GM12865 (cell line): ENCODE results near the gene TMEM164.
A peak's percentile ranks its signal among the peaks of the same experiment; 100 is the strongest.

Experiments used
- DNase-seq: peaks from one replicate; pipeline ENCODE4 v3.0.0; 2010; ENCODE audit warnings: low read depth
- H3K4me3 ChIP-seq: 2 replicates; pipeline ENCODE4 v1.5.1; 2011; ENCODE audit warnings: mild to moderate bottlenecking, low read depth, low read length, control low read depth
- CTCF ChIP-seq: IDR thresholded peaks from 2 replicates; pipeline ENCODE4 v1.5.1; 2011; ENCODE audit warnings: low read length, control low read depth, low read depth, inconsistent platforms; ENCODE audit not compliant: insufficient read depth; ENCODE audit errors: missing control alignments

TMEM164 gene

GRCh38 chrX:110210417-110211139, 207.7 kb downstream of the TMEM164 start:
- no peak overlapping the region for H3K4me3 ChIP-seq
- no peak for DNase-seq
- no peak for TF ChIP-seq CTCF

- DNase-seq = no peak
- TF ChIP-seq CTCF = no peak
Observed at GRCh38 chrX:110211340-110211739, 208.4 kb downstream of the TMEM164 start.

GRCh38 chrX:110212299-110212698, 209.4 kb downstream of the TMEM164 start:
- H3K4me3 ChIP-seq = no peak overlapping the region
- peak; percentile 6 for TF ChIP-seq CTCF
- no peak for DNase-seq

More at GRCh38 chrX:110211340-110211739, 208.4 kb downstream of the TMEM164 start:
- H3K4me3 ChIP-seq = no peak overlapping the region

DNA sequence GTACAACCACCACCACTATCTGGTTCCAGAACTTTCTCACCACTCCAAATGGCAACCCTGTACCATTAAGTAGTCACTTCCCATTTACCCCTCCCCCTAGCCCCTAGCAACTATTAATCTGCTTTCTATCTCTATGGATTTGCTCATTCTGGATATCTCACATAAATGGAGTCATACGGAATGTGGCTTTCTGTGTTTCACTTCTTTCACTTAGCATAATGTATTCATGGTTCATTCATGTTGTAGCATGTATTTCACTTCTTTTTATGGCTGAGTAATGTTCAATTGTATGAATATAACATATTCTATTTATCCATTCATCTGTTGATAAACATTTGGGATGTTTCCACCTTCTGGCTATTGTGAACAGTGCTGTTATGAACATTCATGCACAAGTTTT, 210.3 kb downstream of the TMEM164 start:
- no peak for TF ChIP-seq CTCF
- DNase-seq = no peak
- H3K4me3 ChIP-seq = no peak overlapping the region

DNA sequence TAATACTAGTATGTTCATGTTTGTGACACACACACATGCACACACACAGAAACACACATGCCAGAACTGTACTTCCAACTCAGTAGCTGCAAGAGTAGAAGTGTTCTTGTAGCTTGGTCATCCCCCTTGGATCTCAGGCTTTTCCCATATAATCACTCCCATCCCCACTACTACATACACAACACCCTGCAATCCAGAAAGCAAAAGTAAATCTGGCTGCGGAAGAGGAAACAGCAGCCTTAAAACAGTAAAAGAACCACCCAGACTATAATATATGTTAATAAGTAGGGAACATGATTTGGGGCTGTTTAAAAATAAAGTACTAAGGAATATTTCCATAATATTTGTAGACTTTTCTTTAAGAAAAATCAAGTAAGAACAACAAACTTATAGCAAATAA, 211.8 kb downstream of the TMEM164 start:
- DNase-seq = no peak
- TF ChIP-seq CTCF = no peak
- no peak overlapping the region for H3K4me3 ChIP-seq

DNA sequence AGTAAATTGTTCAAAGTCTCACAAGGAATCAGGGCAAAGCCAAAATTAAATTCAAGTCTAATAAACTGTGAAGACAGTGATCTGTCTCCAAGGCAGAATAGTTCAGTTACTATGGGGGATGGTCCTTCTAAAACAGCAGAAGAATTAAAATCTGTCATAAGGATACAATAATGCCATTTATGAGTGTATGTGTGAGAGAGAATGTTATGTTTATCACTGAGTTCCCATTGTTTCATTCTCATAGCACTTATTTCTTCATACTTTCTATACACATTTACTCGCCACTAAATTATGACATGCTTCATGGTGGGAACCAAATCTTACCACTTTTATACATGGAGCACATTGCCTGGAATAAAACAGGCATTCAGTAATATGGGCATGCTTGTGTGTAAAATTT, 212.5 kb downstream of the TMEM164 start:
- no peak for DNase-seq
- no peak for TF ChIP-seq CTCF
- H3K4me3 ChIP-seq = no peak overlapping the region

- no peak overlapping the region for H3K4me3 ChIP-seq
- DNase-seq = no peak
- TF ChIP-seq CTCF = no peak
Observed at GRCh38 chrX:110216027-110216426, 213.1 kb downstream of the TMEM164 start.
